ENCODE measurements around the gene AMOTL2. TPM values are rescaled to one million over a fixed set of nuclear protein-coding genes. Genes with fewer than 3 reads are reported as not detected.

AMOTL2 gene
- total RNA-seq, 1 donor from 2014 or later: 46.5 TPM

DNA sequence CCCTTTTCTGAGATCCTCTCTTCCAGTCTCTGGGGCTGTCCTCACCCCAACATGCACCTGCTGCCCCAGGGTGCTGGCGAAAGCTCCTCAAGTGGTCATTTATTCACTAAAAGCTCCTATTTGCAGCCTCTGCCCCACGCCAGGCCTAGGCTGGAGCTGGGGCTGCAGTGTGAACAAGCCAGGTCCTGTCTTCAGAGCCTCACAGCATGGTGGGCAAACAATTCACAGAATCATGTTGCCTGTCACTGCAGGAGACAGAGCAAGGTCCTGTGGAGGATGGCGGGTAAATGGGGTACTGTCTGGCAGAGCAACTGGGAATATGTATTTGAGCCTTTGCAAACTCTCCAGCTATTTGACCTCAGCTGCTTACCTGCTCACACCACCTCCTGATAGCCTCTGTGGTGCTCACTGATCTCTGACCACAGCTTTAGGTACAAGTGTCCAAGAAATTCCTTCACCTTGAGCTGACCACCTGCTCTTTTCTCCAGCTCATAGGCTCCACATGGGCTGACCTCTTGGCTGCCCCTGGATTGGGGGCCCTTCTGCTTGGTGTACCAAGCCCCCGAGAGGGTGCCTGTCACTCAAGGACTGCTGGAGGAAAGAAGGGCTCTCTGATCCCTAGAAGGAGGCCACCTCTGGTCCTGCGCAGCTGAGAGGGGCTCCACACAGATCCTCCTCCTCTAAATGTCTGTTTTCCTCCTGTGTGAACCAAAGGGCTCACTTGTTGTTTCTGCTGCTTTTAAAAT is 35.6 kb downstream of the AMOTL2 start:
- Mint-ChIP-seq H3K27me3 (ENCODE audit: unreplicated experiment) (peaks cover 13% of the 10 kb centered on the region), H3K4me1 (ENCODE audit: unreplicated experiment) (peaks cover 32% of the 10 kb centered on the region), H3K36me3 (ENCODE audit: low read depth, unreplicated experiment) (no peaks in the 10 kb centered on the region), H3K9me3 (ENCODE audit: unreplicated experiment) (no peaks in the 10 kb centered on the region), H3K27ac (ENCODE audit: unreplicated experiment) (no peak overlapping the region), H3K4me3 (ENCODE audit: unreplicated experiment) (no peak overlapping the region)
- DNase-seq (ENCODE audit: low spot score): no peak
- TF ChIP-seq CTCF (IDR thresholded peaks at IDR 0.05; ENCODE audit: unreplicated experiment): no peak

GRCh38 chr3:134338201-134338512 is 36.1 kb downstream of the AMOTL2 start:
- H3K27ac Mint-ChIP-seq (ENCODE audit: unreplicated experiment): no peak overlapping the region
- TF ChIP-seq CTCF (IDR thresholded peaks at IDR 0.05; ENCODE audit: unreplicated experiment): no peak
- H3K9me3 Mint-ChIP-seq (ENCODE audit: unreplicated experiment): no peaks in the 10 kb centered on the region
- H3K27me3 Mint-ChIP-seq (ENCODE audit: unreplicated experiment): peaks cover 13% of the 10 kb centered on the region
- H3K36me3 Mint-ChIP-seq (ENCODE audit: low read depth, unreplicated experiment): no peaks in the 10 kb centered on the region
- no peak for DNase-seq (ENCODE audit: low spot score)
- H3K4me3 Mint-ChIP-seq (ENCODE audit: unreplicated experiment): no peak overlapping the region
- H3K4me1 Mint-ChIP-seq (ENCODE audit: unreplicated experiment): peaks cover 38% of the 10 kb centered on the region

- Mint-ChIP-seq H3K4me3 (ENCODE audit: unreplicated experiment) (no peak overlapping the region), H3K27ac (ENCODE audit: unreplicated experiment) (no peak overlapping the region), H3K36me3 (ENCODE audit: low read depth, unreplicated experiment) (no peaks in the 10 kb centered on the region), H3K27me3 (ENCODE audit: unreplicated experiment) (peaks cover 13% of the 10 kb centered on the region), H3K4me1 (ENCODE audit: unreplicated experiment) (peaks cover 39% of the 10 kb centered on the region), H3K9me3 (ENCODE audit: unreplicated experiment) (no peaks in the 10 kb centered on the region)
- DNase-seq (ENCODE audit: low spot score): no peak
- no peak for TF ChIP-seq CTCF (IDR thresholded peaks at IDR 0.05; ENCODE audit: unreplicated experiment)
Observed at GRCh38 chr3:134337511-134338200, 36.6 kb downstream of the AMOTL2 start.

DNA sequence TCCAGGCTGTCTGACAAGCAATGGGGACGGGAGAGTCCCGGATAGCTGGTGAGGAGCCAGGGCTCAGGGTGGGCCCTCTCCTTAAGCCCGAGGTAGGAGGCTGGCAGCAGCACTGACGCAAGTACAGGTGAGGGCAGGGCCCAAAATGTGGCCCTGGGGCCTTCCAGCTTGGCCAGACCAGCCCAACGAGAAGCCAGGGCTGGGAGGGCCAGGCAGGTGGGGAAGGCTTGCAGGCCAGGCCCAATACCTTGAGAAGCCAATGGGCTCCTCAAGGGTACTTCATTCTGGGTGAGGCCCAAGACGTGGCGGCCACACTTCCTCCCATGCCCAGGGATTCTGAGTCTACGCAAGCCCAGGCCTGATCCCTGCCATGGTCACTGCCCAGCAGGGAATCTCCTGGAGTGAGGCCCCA is 37.2 kb downstream of the AMOTL2 start:
- TF ChIP-seq CTCF (IDR thresholded peaks at IDR 0.05; ENCODE audit: unreplicated experiment): no peak
- Mint-ChIP-seq H3K4me3 (ENCODE audit: unreplicated experiment) (no peak overlapping the region), H3K36me3 (ENCODE audit: low read depth, unreplicated experiment) (no peaks in the 10 kb centered on the region), H3K9me3 (ENCODE audit: unreplicated experiment) (no peaks in the 10 kb centered on the region), H3K4me1 (ENCODE audit: unreplicated experiment) (peaks cover 39% of the 10 kb centered on the region), H3K27ac (ENCODE audit: unreplicated experiment) (no peak overlapping the region), H3K27me3 (ENCODE audit: unreplicated experiment) (peaks cover 13% of the 10 kb centered on the region)
- no peak for DNase-seq (ENCODE audit: low spot score)

DNA sequence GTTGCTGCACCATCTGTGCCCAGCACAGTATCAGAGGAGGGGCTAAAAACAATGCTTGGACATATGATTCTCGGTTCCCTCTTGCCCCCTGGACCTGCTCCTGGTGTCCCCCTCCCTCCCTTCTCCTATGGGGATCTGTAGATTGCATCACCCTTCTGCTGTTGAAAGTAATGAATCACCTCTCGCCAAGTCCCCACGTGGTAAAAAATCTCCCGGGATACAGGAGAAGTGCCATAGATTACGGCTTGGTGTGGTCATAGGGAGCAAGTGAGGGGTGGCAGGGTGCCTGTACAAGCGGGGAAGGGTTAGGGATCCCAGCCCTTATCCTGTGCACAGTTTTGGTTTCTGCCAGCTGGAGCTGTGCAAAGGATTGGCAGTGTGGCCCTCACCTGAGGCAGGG is 37.7 kb downstream of the AMOTL2 start:
- H3K27ac Mint-ChIP-seq (ENCODE audit: unreplicated experiment): no peak overlapping the region
- TF ChIP-seq CTCF (IDR thresholded peaks at IDR 0.05; ENCODE audit: unreplicated experiment): no peak
- no peaks in the 10 kb centered on the region for H3K9me3 Mint-ChIP-seq (ENCODE audit: unreplicated experiment)
- no peaks in the 10 kb centered on the region for H3K36me3 Mint-ChIP-seq (ENCODE audit: low read depth, unreplicated experiment)
- H3K4me1 Mint-ChIP-seq (ENCODE audit: unreplicated experiment): peaks cover 44% of the 10 kb centered on the region
- DNase-seq (ENCODE audit: low spot score): no peak
- H3K4me3 Mint-ChIP-seq (ENCODE audit: unreplicated experiment): no peak overlapping the region
- peaks cover 12% of the 10 kb centered on the region for H3K27me3 Mint-ChIP-seq (ENCODE audit: unreplicated experiment)

Measured in endothelial cell (in vitro differentiated cells).